Liver (tissue), 3 donors: ENCODE measurements around the gene COQ6.
"Not testable (repeated sequence)": the region's sequence is repeated elsewhere in the genome, so short reads cannot be mapped to it uniquely, and the experiment has no call there.

Source experiments
- CTCF ChIP-seq: fragments of 150-350 bp; IDR thresholded peaks from 2 replicates; pipeline ENCODE4 v1.5.1; 2017; ENCODE audit warnings: improper control_type of control experiment, low read depth, low read length; ENCODE audit not compliant: missing input control
- EGR1 ChIP-seq, 2 donors: IDR thresholded peaks; 2 replicates each; pipeline ENCODE4 v1.6.1; 2016 to 2018; ENCODE audit warnings: antibody characterized with exemption in 2 of 2, low read depth in 2 of 2
- FOXA1 ChIP-seq: IDR thresholded peaks from 2 replicates; pipeline ENCODE4 v1.6.1; 2016; ENCODE audit warnings: antibody characterized with exemption
- NR2F2 ChIP-seq: IDR thresholded peaks from 2 replicates; pipeline ENCODE4 v1.6.1; 2016; ENCODE audit warnings: antibody characterized with exemption
- REST ChIP-seq: IDR thresholded peaks from 2 replicates; pipeline ENCODE4 v1.6.1; 2016; ENCODE audit warnings: antibody characterized with exemption, mild to moderate bottlenecking
- RXRA ChIP-seq, 2 donors: IDR thresholded peaks; 2 replicates each; pipeline ENCODE4 v1.6.1; 2017 to 2018; ENCODE audit warnings: antibody characterized with exemption in 2 of 2, mild to moderate bottlenecking in 1 of 2
- donor health status: healthy.
- donor health status: healthy.

- peak; percentile 19 to 25 for TF ChIP-seq RXRA (IDR thresholded peaks at IDR 0.05)
- TF ChIP-seq FOXA1; NR2F2; CTCF; REST; EGR1 (IDR thresholded peaks at IDR 0.05; ENCODE audit: low read depth in 2 of 2): not testable (repeated sequence)
These were observed 44.8 kb downstream of the COQ6 start for GRCh38 chr14:73994926-73995325.
